Epithelial cell of esophagus (primary cell): ENCODE measurements around the gene S100A9.
A peak's percentile ranks its signal among the peaks of the same experiment; 100 is the strongest.

ENCODE experiments used
- DNase-seq: peaks from one replicate; pipeline ENCODE4 v3.0.0; 2010; ENCODE audit warnings: low read depth
- H3K4me3 ChIP-seq: 2 replicates; pipeline ENCODE4 v1.5.1; 2011; ENCODE audit warnings: mild to moderate bottlenecking, low read length, control low read depth
- TF ChIP-seq, protein P1 (sequence below): IDR thresholded peaks from 2 replicates; pipeline ENCODE4 v1.5.1; 2011; ENCODE audit warnings: low read depth, mild to moderate bottlenecking, low read length, control low read depth, inconsistent platforms; ENCODE audit not compliant: insufficient read depth; ENCODE audit errors: missing control alignments

Gene S100A9

DNA sequence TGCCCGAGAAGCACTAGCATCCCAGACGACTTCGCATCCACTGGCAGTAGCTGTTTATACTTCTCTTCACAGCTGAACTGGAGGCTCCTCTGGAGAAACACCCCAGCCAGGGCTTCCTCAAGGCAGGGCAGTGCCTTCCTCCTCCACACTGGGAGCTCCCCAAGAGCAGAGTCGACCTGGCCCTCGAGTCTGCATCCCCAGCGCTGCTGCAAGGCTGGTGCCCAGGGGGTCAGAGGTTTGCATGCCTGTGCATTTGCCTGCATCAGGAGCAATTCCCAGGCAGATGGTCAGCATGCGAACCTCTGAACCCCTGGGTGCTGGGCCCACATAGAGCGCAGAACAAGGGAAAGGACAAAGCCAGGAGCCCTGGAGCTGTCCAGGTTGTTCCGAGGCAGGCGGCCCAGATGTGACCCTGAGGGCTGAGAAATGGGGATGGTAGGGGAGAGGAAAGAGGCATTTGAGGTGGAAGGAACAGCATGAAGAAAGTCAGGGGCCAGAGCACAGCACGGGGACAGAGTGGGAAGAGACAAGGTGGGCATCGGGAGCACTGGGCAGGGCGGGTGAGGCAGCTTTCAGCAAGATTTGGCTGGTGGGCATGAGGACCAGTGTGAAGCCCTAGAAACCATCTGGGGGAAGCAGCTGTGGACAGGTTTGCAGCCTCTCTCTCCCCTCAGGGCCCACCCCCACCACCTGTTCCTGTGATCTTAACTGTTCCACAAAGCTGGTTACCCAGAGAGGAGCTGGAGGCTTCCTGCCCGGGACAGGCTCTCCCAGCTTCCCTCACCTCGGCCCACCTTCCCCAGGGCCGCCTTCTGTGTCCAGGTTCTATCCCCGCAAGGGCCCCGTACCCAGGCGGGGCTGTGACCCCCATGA, 39.6 kb downstream of the S100A9 start:
- no peak overlapping the region for H3K4me3 ChIP-seq
- TF ChIP-seq, protein P1, sequence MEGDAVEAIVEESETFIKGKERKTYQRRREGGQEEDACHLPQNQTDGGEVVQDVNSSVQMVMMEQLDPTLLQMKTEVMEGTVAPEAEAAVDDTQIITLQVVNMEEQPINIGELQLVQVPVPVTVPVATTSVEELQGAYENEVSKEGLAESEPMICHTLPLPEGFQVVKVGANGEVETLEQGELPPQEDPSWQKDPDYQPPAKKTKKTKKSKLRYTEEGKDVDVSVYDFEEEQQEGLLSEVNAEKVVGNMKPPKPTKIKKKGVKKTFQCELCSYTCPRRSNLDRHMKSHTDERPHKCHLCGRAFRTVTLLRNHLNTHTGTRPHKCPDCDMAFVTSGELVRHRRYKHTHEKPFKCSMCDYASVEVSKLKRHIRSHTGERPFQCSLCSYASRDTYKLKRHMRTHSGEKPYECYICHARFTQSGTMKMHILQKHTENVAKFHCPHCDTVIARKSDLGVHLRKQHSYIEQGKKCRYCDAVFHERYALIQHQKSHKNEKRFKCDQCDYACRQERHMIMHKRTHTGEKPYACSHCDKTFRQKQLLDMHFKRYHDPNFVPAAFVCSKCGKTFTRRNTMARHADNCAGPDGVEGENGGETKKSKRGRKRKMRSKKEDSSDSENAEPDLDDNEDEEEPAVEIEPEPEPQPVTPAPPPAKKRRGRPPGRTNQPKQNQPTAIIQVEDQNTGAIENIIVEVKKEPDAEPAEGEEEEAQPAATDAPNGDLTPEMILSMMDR = no peak
- no peak for DNase-seq

DNA sequence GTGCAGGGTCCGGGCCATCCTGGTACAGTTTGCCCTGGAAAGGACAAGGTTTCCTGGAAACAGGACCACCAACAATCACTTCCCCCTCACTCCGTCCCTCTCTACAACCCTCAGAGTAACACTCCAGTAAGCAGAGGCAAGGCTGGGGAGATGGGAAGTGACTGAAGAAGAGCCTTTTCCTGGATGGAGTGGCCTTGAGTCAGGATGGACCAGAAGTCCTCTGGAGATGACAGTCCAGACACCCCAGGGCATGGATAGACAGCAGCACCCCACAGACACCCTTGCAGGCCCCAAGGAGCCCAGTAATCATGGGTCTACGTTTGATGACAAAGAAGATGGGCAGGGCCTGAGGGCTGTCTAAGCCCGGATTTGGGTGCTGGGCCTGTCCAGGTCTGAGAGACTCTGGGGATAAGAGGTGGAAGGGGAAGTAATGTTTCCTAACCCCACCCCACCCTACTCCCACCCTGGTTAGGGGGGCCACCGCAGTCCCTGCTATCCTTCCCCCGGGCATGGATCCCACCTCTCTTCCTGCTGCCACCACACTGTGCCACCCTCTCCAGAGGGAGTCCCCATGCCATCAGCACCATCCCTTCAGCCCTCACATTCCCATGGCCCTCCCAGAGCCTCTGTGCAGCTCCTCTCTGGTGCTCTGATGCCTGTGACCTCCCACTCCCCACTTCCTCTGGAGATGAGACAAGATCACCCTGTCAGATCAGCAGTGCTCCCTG, 40.4 kb downstream of the S100A9 start:
- DNase-seq = no peak
- no peak overlapping the region for H3K4me3 ChIP-seq
- TF ChIP-seq, protein P1 = no peak

DNA sequence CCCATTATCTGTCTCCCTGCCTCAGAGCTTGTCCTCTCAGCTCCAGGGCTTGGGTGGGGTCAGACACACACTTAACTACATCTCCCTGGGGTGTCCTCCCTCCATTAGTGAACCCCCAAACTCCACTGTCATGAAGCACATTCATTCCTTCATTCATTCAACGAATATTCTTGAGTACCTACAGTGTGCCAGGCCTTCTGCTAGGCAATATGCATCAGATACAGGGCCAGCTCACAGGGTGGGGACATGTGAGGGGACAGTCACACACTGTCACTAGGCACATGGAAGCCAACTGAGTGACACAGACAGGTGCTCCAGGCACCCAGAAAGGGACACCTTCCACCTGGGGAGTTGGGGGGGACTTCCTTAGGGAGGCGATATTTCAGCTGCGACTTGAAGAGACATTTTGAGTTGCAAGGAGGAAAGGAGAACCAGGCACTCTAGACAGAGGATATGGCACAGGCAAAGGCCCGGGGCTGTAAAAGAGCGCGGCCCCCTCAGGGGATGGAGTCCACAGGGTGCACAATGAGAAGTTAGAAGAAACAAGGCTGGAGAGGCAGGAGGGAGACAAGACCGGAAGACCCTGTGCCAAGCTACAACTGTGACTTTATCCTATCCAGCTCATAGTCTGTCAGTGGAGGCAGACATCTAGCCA, 41.9 kb downstream of the S100A9 start:
- TF ChIP-seq, protein P1 = no peak
- H3K4me3 ChIP-seq = no peak overlapping the region

DNA sequence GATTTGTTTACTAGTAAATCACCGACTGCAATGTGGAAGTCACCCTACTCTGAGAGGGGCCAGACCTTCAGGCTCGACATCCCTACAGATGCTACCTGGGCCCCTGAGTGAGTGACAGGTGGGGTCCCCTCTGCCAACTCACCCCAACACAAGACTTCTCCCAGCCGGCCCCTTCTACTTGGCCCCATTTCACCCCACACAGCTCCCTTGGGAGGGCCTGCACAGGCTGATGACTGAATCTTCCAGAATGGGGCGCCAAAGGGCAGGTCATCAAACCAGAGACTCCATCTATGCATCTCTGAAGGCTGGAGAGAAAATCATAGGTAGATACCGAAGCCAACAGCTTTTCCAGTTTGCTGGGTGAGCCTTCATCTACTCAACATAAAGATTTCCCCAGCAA, 42.6 kb downstream of the S100A9 start:
- TF ChIP-seq, protein P1 = peak; percentile 32

More for the DNA sequence above, 41.9 kb downstream of the S100A9 start:
- DNase-seq = no peak

DNA sequence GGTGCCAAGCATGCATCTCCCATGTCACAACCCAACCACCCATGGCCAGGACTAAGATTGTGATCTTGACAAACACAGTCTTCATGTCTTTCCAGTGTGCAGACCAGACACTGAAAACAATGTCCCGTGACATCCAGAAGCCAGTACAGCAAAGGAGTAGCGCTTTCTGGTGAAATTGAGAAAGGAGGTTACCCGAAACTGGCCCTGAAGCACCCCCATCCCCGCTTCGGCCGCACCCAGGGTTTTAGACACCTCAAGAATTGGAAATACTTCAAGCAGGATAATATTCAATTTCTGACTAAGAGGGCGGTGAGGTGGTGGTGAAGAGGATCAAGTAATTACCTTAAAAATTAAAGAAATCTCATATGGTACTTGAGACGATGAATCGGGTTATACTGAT, 43.8 kb downstream of the S100A9 start:
- TF ChIP-seq, protein P1 = no peak

More for the DNA sequence above, 42.6 kb downstream of the S100A9 start:
- peak; percentile 40 for DNase-seq
- H3K4me3 ChIP-seq = no peak overlapping the region

DNA sequence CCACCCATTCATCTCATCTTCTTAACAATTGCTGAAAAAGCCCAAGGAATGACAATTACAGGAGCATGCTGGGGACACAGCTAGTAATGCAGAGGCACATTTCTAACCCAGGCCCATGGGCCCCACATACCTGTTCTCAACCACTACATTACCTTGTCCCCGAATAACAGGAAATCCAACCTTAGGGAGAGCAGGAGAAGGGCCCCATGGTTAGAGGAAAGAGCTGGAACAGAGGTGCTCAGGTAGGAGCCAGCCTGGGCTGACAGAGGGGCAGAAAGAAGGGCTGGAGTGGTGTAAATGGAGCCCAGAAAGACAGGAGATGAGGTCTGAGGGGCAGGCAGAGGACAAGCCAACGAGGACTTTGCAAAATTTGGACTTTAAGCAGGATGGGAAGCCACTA, 44.6 kb downstream of the S100A9 start:
- no peak overlapping the region for H3K4me3 ChIP-seq

More for the DNA sequence above, 43.8 kb downstream of the S100A9 start:
- H3K4me3 ChIP-seq = no peak overlapping the region
- no peak for DNase-seq

More for the DNA sequence above, 44.6 kb downstream of the S100A9 start:
- no peak for DNase-seq
- TF ChIP-seq, protein P1 = no peak
